Keratinocyte (primary cell): ENCODE data around the gene IL37. TPM values are rescaled to one million over a fixed set of nuclear protein-coding genes. Genes with fewer than 3 reads are reported as not detected.

Experiments used
- DNase-seq: peaks from one replicate; pipeline ENCODE4 v3.0.0-alpha.2; 2011; ENCODE audit warnings: low read depth, missing footprints, low spot score
- FAIRE-seq: peaks from 2 replicates; lab custom pipeline; 2011; peaks lifted over from hg19 to GRCh38; lab: Jason Lieb, UNC
- H2AFZ ChIP-seq: 2 replicates; pipeline ENCODE4 v1.6.0; 2012; ENCODE audit warnings: low read length, control low read depth, inconsistent platforms; ENCODE audit not compliant: control insufficient read depth
- H3K27ac ChIP-seq: 2 replicates; pipeline ENCODE4 v1.5.1; 2011; ENCODE audit warnings: low read length; ENCODE audit not compliant: control insufficient read depth, insufficient read depth
- H3K27me3 ChIP-seq: 3 replicates; pipeline ENCODE4 v1.6.0; 2011; ENCODE audit warnings: low read length; ENCODE audit not compliant: control insufficient read depth, insufficient read depth; ENCODE audit errors: extremely low read depth
- H3K36me3 ChIP-seq, 2 experiments: 2 replicates in 1 of 2; 3 replicates in 1 of 2; pipeline ENCODE4 v1.5.1; 2011; ENCODE audit warnings: low read length in 2 of 2, mild to moderate bottlenecking in 1 of 2; ENCODE audit not compliant: control insufficient read depth in 2 of 2, insufficient read depth in 2 of 2; ENCODE audit errors: extremely low read depth in 1 of 2
- H3K4me1 ChIP-seq: 3 replicates; pipeline ENCODE4 v1.5.1; 2011; ENCODE audit warnings: low read length; ENCODE audit not compliant: control insufficient read depth, insufficient read depth; ENCODE audit errors: extremely low read depth
- H3K4me2 ChIP-seq: 3 replicates; pipeline ENCODE4 v1.6.0; 2011; ENCODE audit warnings: low read depth, low read length; ENCODE audit not compliant: control insufficient read depth, insufficient read depth; ENCODE audit errors: extremely low read depth
- H3K4me3 ChIP-seq, 3 experiments: fragments of 200-600 bp in 1 of 3; sonication (generic) in 1 of 3; 2 replicates in 2 of 3; 3 replicates in 1 of 3; pipeline ENCODE4 v1.5.1; 2011 to 2016; ENCODE audit warnings: low read length in 3 of 3, mild to moderate bottlenecking in 3 of 3, control low read depth in 2 of 3, inconsistent platforms in 1 of 3, low read depth in 1 of 3, mixed read lengths in 1 of 3, mixed run types in 1 of 3, moderate library complexity in 1 of 3; ENCODE audit not compliant: control insufficient read depth in 2 of 3, insufficient read depth in 2 of 3; ENCODE audit errors: extremely low read depth in 1 of 3
- H3K79me2 ChIP-seq: 2 replicates; pipeline ENCODE4 v1.6.0; 2012; ENCODE audit warnings: low read length; ENCODE audit not compliant: control insufficient read depth, insufficient read depth
- H3K9ac ChIP-seq: 3 replicates; pipeline ENCODE4 v1.6.0; 2011; ENCODE audit warnings: low read length; ENCODE audit not compliant: control insufficient read depth, insufficient read depth; ENCODE audit errors: extremely low read depth
- H3K9me1 ChIP-seq: 3 replicates; pipeline ENCODE4 v1.6.0; 2011; ENCODE audit warnings: low read length; ENCODE audit not compliant: control insufficient read depth, insufficient read depth; ENCODE audit errors: extremely low read depth
- H3K9me3 ChIP-seq: 2 replicates; pipeline ENCODE4 v1.5.1; 2012; ENCODE audit warnings: low read depth, low read length; ENCODE audit not compliant: control insufficient read depth
- H4K20me1 ChIP-seq: 3 replicates; pipeline ENCODE4 v1.6.0; 2011; ENCODE audit warnings: low read length; ENCODE audit not compliant: control insufficient read depth, insufficient read depth; ENCODE audit errors: extremely low read depth
- EZH2 ChIP-seq: IDR thresholded peaks from one replicate; pipeline ENCODE4 v1.6.1; 2012; ENCODE audit warnings: inconsistent platforms, mild to moderate bottlenecking, low read length, moderate library complexity
- dilution Hi-C: fragments of 300-500 bp; cut with MboI; formaldehyde crosslinking; loops from one replicate; pipeline ENCODE4 v1.7.0; 2020; ENCODE audit warnings: low sequenced_read_pairs; ENCODE audit not compliant: extremely low pct_ligation_motif_present
- polyA plus RNA-seq, 5 experiments: library from polyadenylated mRNA; depleted of rRNA in 3 of 5; stranded (reverse) in 3 of 5; stranded (forward) in 1 of 5; unstranded in 1 of 5; fragments of >200 nt; gene quantifications; 1 replicate in 1 of 5; 2 replicates in 3 of 5; 3 replicates in 1 of 5; pipeline versions ENCODE4 v1.2.1 to v1.2.3, GENCODE V29; 2011 to 2012; ENCODE audit warnings: missing spikeins in 2 of 5, low read depth in 1 of 5, low replicate concordance in 1 of 5
- TF ChIP-seq, protein P1 (sequence below), 3 experiments: IDR thresholded peaks in 1 of 3; conservative IDR thresholded peaks in 1 of 3; optimal IDR thresholded peaks in 1 of 3; 2 replicates in 2 of 3; 3 replicates in 1 of 3; pipeline versions ENCODE3 to v1.5.1; 2011; ENCODE audit warnings: low read length in 3 of 3, mild to moderate bottlenecking in 3 of 3, moderate library complexity in 2 of 3, control low read depth in 1 of 3, inconsistent platforms in 1 of 3; ENCODE audit not compliant: insufficient read depth in 2 of 3; ENCODE audit errors: extremely low read depth in 1 of 3

IL37 gene
- polyA plus RNA-seq, 1 donor (not counting 4 experiments of a cell fraction or from before 2014, with no cell fraction given): 0.63 TPM

DNA sequence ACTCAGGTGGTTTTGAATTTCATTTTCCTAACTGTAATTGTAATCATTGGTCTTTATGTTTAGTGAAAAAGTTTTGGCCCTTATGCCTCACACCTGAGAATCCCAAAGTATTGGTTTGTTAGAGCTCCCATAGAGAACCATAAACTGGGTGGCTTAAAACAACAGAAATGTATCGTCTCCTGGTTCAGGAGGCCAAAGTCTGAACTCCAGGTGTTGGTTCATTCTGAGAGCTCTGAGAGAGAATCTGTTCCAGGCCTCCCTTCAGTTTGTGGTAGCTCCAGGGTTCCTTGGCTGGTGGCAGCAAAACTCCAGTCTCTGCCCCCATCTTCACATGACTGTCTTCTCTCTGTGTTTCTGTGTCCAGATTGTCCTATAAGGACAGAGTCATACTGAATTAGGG is 11.0 kb downstream of the IL37 start:
- H3K9ac ChIP-seq: no peak overlapping the region
- H3K4me1 ChIP-seq: peaks cover 6% of the 10 kb centered on the region
- H3K27ac ChIP-seq: no peak overlapping the region
- no peak overlapping the region for H3K4me2 ChIP-seq
- TF ChIP-seq, protein P1, sequence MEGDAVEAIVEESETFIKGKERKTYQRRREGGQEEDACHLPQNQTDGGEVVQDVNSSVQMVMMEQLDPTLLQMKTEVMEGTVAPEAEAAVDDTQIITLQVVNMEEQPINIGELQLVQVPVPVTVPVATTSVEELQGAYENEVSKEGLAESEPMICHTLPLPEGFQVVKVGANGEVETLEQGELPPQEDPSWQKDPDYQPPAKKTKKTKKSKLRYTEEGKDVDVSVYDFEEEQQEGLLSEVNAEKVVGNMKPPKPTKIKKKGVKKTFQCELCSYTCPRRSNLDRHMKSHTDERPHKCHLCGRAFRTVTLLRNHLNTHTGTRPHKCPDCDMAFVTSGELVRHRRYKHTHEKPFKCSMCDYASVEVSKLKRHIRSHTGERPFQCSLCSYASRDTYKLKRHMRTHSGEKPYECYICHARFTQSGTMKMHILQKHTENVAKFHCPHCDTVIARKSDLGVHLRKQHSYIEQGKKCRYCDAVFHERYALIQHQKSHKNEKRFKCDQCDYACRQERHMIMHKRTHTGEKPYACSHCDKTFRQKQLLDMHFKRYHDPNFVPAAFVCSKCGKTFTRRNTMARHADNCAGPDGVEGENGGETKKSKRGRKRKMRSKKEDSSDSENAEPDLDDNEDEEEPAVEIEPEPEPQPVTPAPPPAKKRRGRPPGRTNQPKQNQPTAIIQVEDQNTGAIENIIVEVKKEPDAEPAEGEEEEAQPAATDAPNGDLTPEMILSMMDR (optimal IDR thresholded peaks at IDR 0.05 in 1 of 3, IDR thresholded peaks at IDR 0.05 in 1 of 3, conservative IDR thresholded peaks at IDR 0.05 in 1 of 3; ENCODE audit: extremely low read depth in 1 of 3, insufficient read depth in 2 of 3, low read length in 3 of 3): no peak
- TF ChIP-seq EZH2: no peak
- DNase-seq (no peak), FAIRE-seq (no peak)
- H3K9me1 ChIP-seq: no peaks in the 10 kb centered on the region
- H3K27me3 ChIP-seq: no peaks in the 10 kb centered on the region
- H4K20me1 ChIP-seq: no peaks in the 10 kb centered on the region
- H2AFZ ChIP-seq: no peak overlapping the region
- no peaks in the 10 kb centered on the region for H3K9me3 ChIP-seq
- H3K79me2 ChIP-seq: no peaks in the 10 kb centered on the region
- no peaks in the 10 kb centered on the region for H3K36me3 ChIP-seq
- H3K4me3 ChIP-seq: no peak overlapping the region
- dilution Hi-C loops: no loop called here

DNA sequence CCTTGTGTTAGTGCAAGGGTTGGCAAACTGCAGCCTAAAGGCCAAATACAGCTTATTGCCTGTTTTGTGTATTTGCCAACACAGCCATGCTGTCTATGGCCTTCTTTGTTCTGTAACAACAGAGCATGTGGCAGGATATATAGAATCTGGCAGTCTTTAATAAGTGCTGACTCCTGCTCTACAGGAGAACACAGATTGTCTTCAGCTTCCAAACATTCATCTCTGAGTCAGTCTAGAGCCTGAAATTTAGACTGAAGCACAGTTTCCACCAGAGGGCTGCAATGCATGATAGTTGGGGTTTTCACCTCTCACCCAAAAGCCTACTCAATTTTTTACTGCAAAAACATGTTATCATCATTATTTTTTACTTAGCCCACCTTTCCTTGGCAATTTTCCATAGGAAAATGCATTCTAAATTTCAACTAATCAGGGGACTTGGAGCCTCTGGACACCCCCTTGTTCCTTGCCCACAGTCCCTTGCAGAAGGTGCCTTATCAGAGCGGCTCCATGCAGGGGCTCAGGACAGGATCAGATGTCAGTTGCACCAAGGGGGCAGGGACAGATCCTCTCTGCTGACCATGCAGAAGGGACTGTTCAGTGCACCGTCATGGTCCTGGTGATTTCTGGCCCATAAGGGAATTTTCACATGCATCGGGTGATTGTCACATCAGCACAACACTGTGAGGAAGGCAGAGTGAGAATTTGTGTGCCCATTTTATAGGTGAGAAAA is 12.4 kb downstream of the IL37 start:
- H3K4me3 ChIP-seq: no peak overlapping the region
- H2AFZ ChIP-seq: no peak overlapping the region
- dilution Hi-C loops: no loop called here
- no peak overlapping the region for H3K4me2 ChIP-seq
- H3K9me1 ChIP-seq: no peaks in the 10 kb centered on the region
- H3K36me3 ChIP-seq: no peaks in the 10 kb centered on the region
- no peaks in the 10 kb centered on the region for H3K79me2 ChIP-seq
- peaks cover 6% of the 10 kb centered on the region for H3K4me1 ChIP-seq
- DNase-seq: no peak
- TF ChIP-seq, protein P1 (optimal IDR thresholded peaks at IDR 0.05 in 1 of 3, IDR thresholded peaks at IDR 0.05 in 1 of 3, conservative IDR thresholded peaks at IDR 0.05 in 1 of 3; ENCODE audit: extremely low read depth in 1 of 3, insufficient read depth in 2 of 3, low read length in 3 of 3): peak in 2 of 3 experiments; percentile 5 to 9
- TF ChIP-seq EZH2: no peak
- no peak for FAIRE-seq
- H3K27me3 ChIP-seq: no peaks in the 10 kb centered on the region
- H3K9me3 ChIP-seq: no peaks in the 10 kb centered on the region
- H3K27ac ChIP-seq: no peak overlapping the region
- no peak overlapping the region for H3K9ac ChIP-seq
- H4K20me1 ChIP-seq: no peaks in the 10 kb centered on the region
